GM19468 (cell line): ENCODE results near the gene TCP11L2.

Experiments
- ATAC-seq: cut with Tn5 transposase; IDR thresholded peaks from one replicate; pipeline ENCODE4 v1.9.1; 2021; ENCODE audit warnings: mild to moderate bottlenecking, moderate library complexity, moderate number of reproducible peaks; ENCODE audit not compliant: unreplicated experiment; ENCODE audit errors: extremely low read depth

Gene TCP11L2

GRCh38 chr12:106386813-106387535, 84.4 kb downstream of the TCP11L2 start:
- no peak for ATAC-seq

GRCh38 chr12:106387848-106388377, 85.4 kb downstream of the TCP11L2 start:
- ATAC-seq: no peak

- no peak for ATAC-seq
Measured at GRCh38 chr12:106389151-106389550, 86.6 kb downstream of the TCP11L2 start.

GRCh38 chr12:106392759-106393158, 90.2 kb downstream of the TCP11L2 start:
- no peak for ATAC-seq
